Measurements from ENCODE around the gene MXRA8. TPM values are rescaled to one million over a fixed set of nuclear protein-coding genes. Genes with fewer than 3 reads are reported as not detected.

Gene MXRA8
- total RNA-seq, 1 donor from 2014 or later: not detected

DNA sequence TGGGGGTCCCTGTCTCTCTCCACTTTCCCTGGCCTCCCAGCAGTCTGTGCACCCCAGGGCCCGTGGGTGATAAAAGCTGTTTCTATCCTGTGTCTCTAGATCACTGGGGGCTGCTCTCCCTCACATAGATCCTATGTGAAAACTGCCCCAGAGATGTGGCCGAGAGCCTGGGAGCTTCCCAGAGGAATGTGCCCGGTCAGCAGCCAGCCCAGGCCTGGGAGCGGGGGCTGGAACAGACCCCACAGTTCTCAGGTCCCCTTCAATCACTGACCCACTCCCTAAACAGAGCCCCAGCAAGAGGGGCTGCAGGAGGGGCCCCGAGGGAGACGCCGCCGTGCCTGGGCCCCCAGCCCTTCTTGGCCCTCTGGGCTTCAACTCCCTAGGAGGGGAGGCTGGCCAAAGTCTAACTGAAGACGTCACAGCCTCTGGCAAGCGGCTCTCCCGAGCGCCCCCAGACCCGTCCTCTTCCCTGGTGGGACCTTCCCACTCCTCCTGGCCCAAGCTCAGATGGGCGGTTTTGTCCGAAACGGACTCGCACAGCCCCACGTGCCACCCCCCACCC, 403 bp downstream of the MXRA8 start:
- Mint-ChIP-seq H3K27ac (no peak overlapping the region), H3K4me3 (ENCODE audit: low read depth) (no peak overlapping the region), H3K36me3 (ENCODE audit: low read depth) (no peaks in the 10 kb centered on the region), H3K27me3 (ENCODE audit: low read depth) (peaks cover 22% of the 10 kb centered on the region), H3K9me3 (no peaks in the 10 kb centered on the region), H3K4me1 (ENCODE audit: low read depth) (peaks cover 6% of the 10 kb centered on the region)
- DNase-seq (ENCODE audit: low spot score): no peak
- intact Hi-C loops (cut with micrococcal nuclease): no loop called here

DNA sequence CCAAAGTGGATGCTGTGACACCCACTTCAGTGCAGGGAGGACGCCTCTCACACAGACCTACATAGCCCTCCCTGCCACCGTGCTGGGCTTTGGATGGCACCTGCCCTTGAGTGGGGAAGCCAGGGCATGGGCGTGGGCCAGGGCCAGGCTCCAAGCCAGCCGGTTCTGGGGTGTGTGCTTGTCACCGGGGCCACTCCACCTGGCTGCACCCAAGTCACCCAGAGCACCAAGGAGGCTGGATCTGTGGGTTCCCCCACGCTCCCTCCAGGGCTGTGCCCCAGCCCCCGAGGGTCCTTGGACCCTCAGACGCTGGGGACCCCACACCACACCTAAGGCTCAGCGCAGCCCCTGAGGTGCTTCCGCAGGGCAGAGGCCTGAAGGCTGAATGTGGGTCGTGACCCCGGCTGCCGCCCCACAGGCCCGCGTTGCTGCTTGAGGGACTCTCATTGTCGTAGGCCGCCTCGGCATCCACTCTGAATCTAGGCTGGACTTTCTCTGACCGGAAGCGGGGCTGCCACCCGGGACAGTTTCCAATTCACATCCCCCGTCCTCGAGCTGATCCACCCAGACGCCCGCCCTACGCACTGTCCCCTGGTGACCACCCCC, 1.5 kb downstream of the MXRA8 start:
- no peak overlapping the region for H3K4me3 Mint-ChIP-seq (ENCODE audit: low read depth)
- intact Hi-C loops (cut with micrococcal nuclease): no loop called here
- no peak for DNase-seq (ENCODE audit: low spot score)
- H3K9me3 Mint-ChIP-seq: no peaks in the 10 kb centered on the region
- H3K27ac Mint-ChIP-seq: no peak overlapping the region
- no peaks in the 10 kb centered on the region for H3K36me3 Mint-ChIP-seq (ENCODE audit: low read depth)
- H3K27me3 Mint-ChIP-seq (ENCODE audit: low read depth): peaks cover 29% of the 10 kb centered on the region
- H3K4me1 Mint-ChIP-seq (ENCODE audit: low read depth): peaks cover 6% of the 10 kb centered on the region

DNA sequence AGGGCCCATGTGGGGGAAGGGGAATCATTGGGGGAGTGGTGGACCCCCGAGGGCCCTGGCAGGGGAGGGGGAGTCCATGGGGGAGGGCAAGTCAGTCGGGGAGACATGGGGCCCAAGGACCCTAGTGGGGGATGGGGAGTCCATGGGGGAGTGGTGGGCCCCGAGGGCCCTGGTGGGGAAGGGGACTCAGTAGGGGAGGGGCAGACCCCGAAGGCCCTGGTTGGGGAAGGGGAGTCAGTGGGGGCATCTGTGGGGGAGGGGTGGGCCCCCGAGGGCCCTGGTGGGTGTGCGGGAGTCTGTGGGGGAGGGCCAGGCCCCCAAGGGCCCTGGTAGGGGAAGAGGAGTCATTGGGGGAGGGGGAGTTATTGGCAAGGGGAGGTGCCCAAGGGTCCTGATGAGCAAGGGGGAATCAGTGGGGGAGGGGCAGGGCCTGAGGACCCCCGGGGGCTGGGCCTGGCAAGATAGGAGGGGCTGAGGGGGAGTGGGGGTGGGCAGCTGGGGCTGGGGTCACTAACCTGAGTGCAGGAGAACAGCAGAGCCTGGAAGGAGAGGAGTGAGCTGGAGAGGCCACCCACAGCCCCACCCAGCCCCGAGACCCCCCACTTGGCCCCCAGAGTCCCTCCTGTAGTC, 2.1 kb downstream of the MXRA8 start:
- Mint-ChIP-seq H3K27ac (no peak overlapping the region), H3K27me3 (ENCODE audit: low read depth) (peaks cover 29% of the 10 kb centered on the region), H3K4me1 (ENCODE audit: low read depth) (peaks cover 6% of the 10 kb centered on the region), H3K9me3 (no peaks in the 10 kb centered on the region), H3K4me3 (ENCODE audit: low read depth) (no peak overlapping the region), H3K36me3 (ENCODE audit: low read depth) (no peaks in the 10 kb centered on the region)
- intact Hi-C loops (cut with micrococcal nuclease): no loop called here
- DNase-seq (ENCODE audit: low spot score): no peak

DNA sequence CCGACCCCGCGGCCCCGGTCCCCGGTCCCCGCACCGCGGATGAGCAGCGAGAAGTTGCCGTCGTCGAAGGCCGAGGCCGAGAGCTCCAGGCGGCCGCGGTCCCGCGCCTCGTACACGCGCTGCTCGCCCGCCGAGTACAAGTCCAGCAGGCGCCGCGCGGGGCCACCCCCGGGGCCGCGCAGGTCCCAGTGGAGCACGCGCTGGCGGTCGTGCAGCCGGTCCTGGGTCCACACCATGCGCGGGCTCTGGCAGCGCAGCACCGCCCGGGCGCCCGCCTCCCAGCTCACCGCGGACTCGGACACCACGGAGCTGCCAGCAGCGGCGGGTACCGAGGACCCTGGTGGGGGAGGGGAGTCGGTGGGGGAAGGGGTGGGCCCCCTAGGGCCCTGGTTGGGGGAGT, 2.9 kb downstream of the MXRA8 start:
- H3K4me1 Mint-ChIP-seq (ENCODE audit: low read depth): peaks cover 6% of the 10 kb centered on the region
- intact Hi-C loops (cut with micrococcal nuclease): no loop called here
- no peaks in the 10 kb centered on the region for H3K36me3 Mint-ChIP-seq (ENCODE audit: low read depth)
- no peak for DNase-seq (ENCODE audit: low spot score)
- no peaks in the 10 kb centered on the region for H3K9me3 Mint-ChIP-seq
- H3K27ac Mint-ChIP-seq: no peak overlapping the region
- H3K27me3 Mint-ChIP-seq (ENCODE audit: low read depth): peaks cover 25% of the 10 kb centered on the region
- H3K4me3 Mint-ChIP-seq (ENCODE audit: low read depth): no peak overlapping the region

DNA sequence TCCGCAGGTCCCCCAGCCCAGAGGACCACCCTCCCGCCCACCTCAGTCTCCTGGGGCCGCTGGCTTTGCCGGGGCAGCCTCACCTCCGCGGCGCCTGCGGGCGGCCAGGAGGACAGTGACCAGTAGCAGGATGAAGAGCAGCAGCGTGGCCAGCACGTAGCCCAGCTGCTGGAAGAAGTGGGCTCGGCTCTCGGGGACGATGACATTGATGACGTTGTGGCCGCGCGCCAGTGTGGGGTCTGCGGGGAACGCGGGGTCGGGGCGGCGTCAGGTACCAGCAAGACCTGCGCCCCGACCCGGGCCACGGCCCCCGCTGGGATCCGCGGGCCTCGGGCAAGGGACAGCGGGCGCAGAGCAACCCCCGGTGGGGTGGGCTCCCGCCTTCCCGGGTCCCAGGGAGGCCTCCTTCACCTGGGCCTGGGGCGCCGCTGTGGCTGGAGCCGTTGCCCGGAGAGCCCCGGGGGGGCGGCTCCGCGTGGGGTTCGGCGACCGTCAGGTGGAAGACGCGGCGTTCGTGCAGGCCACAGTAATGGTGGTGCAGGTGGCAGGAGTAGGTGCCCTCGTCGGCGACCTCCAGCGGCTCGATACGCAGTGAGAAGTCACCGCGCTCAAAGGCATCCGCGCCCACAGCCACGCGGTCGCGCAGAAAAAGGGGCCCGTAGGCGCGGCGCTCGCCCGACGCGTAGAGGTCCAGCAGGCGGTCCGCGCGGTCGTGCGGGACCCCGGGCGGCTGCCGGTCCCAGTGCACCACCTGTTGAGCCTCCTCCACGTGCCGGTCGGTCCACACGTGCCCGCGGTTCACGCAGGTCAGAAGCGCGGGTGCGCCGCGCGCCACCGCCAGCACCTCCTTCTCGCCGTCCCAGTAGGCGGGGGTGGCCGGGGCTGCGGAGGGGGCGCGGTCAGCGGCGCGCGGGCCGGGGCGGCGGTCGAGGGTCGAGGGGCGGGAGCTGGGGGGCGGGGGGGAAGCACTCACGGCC, 3.8 kb downstream of the MXRA8 start:
- no peaks in the 10 kb centered on the region for H3K9me3 Mint-ChIP-seq
- H3K4me1 Mint-ChIP-seq (ENCODE audit: low read depth): peaks cover 6% of the 10 kb centered on the region
- intact Hi-C loops (cut with micrococcal nuclease): no loop called here
- H3K4me3 Mint-ChIP-seq (ENCODE audit: low read depth): no peak overlapping the region
- H3K36me3 Mint-ChIP-seq (ENCODE audit: low read depth): no peaks in the 10 kb centered on the region
- no peak for DNase-seq (ENCODE audit: low spot score)
- no peak overlapping the region for H3K27ac Mint-ChIP-seq
- peaks cover 25% of the 10 kb centered on the region for H3K27me3 Mint-ChIP-seq (ENCODE audit: low read depth)

DNA sequence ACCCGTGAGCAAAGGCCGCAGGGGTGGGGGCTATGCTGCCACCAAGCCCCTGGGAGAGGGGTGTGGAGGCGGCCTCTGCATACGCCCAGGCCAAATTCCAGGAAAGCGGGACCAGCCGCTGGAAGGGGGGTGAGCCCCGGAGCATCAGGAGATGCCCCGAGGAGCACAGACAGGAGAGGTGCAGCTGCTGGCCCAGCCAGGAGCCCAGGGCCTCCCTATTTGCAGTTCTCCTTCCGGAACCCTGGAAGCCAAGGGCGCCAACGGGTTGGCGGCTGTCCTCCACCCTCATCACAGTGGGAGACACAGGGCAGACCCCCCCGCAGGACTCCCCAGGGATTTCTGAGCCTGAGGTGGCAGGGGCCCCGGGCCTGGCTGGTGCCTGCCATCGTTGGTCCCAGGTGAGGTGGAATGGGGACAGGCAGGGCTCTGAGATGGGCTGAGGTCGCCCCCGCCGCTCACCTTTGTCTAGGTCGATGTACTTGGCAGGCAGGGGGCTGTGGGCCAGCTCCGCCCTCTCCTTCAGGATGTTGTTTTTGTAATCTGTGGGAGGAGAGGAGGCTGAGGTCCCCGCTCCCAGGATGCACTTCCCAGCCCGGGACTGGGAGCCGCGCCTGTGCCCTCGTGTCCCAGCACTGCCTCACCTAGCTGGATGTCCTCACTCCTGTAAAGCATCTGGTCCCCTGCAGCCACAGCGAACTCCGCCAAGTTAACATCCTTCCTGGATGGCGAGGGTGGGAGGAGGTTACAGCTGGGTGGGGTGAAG, 4.8 kb downstream of the MXRA8 start:
- H3K36me3 Mint-ChIP-seq (ENCODE audit: low read depth): no peaks in the 10 kb centered on the region
- H3K27ac Mint-ChIP-seq: no peak overlapping the region
- H3K4me3 Mint-ChIP-seq (ENCODE audit: low read depth): peak overlapping the region; percentile 17
- no peaks in the 10 kb centered on the region for H3K4me1 Mint-ChIP-seq (ENCODE audit: low read depth)
- H3K27me3 Mint-ChIP-seq (ENCODE audit: low read depth): peaks cover 21% of the 10 kb centered on the region
- intact Hi-C loops (cut with micrococcal nuclease): no loop called here
- DNase-seq (ENCODE audit: low spot score): no peak
- H3K9me3 Mint-ChIP-seq: no peaks in the 10 kb centered on the region

DNA sequence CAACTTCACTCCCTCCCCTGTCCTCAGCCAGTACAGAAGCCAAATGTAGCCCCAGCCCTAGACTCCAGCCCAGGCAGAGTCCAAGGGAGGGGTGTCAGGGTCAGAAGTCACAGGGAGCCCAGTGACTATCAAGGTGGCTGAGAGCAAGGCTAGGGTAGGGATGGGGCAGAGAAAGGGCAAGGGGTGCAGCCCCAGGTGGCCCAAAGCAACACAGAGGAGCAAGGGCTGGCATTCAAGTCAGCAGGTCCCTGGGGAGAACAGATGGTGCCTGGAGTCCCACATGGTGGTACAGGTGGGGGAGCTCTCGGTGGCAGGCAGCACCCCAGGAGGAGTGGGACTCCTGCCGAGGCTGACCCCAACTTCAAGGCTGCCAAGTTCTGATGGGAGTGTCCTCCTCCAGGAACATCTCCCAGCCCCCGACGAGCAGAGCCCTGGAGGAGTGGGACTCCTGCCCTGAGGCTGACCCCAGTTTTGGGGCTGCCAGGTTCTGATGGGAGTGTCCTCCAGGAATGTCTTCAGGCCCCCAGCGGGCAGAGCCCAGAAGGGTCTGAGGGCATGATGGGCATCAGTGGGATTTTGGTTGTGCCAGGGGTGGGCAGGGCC, 5.5 kb downstream of the MXRA8 start:
- DNase-seq (ENCODE audit: low spot score): no peak
- intact Hi-C loops (cut with micrococcal nuclease): no loop called here
- no peaks in the 10 kb centered on the region for H3K36me3 Mint-ChIP-seq (ENCODE audit: low read depth)
- H3K9me3 Mint-ChIP-seq: no peaks in the 10 kb centered on the region
- H3K27ac Mint-ChIP-seq: peak overlapping the region; percentile 31
- peaks cover 21% of the 10 kb centered on the region for H3K27me3 Mint-ChIP-seq (ENCODE audit: low read depth)
- H3K4me3 Mint-ChIP-seq (ENCODE audit: low read depth): no peak overlapping the region
- no peaks in the 10 kb centered on the region for H3K4me1 Mint-ChIP-seq (ENCODE audit: low read depth)

DNA sequence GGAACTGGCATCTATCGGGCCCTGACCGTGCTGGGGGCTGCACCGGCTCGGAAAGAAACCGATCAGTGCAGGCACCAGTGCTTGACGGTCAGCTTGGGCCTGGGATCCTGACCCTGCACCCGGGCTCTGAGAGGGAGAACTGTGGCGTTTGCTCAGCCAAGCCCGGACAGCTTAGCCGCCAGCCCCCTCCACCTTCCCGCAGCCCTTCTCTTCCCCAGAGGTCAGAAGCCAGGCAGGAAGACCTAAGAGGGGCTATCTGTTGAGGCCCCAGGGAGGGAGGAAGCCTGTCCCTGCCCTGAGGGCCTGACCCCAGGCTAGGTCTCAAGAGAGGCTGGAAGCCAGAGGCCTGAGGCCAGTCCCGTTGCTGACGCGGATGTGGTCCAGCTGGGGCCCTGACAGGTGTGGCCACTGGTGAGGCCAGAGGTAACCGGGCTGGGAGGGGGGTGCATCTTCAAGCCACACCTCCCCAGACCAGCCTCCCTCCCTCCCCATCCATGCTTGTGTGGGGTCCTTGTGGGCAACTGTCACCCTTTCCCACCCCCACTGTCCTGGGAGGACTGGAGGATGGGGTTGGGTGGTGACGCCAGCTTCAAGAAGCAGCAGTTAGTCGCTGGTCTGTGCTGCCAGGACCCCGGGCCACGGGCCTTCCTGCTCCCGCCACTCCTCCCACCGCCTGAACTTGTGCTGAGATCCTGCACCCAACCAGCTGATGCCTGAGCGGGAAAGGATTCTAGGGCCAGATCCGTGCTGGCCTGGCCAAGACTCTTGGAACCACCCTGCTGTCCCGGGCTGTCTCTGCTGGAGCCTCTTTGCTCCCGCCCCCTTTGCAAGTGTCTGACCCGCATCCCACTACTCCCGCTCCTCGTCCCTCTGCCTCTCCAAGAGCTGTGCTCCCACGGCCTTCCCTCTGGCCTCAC, 6.6 kb downstream of the MXRA8 start:
- no peaks in the 10 kb centered on the region for H3K36me3 Mint-ChIP-seq (ENCODE audit: low read depth)
- H3K27me3 Mint-ChIP-seq (ENCODE audit: low read depth): peaks cover 16% of the 10 kb centered on the region
- peak overlapping the region; percentile 34 for H3K27ac Mint-ChIP-seq
- intact Hi-C loops (cut with micrococcal nuclease): no loop called here
- H3K9me3 Mint-ChIP-seq: no peaks in the 10 kb centered on the region
- DNase-seq (ENCODE audit: low spot score): no peak
- H3K4me3 Mint-ChIP-seq (ENCODE audit: low read depth): peak overlapping the region; percentile 67
- H3K4me1 Mint-ChIP-seq (ENCODE audit: low read depth): peaks cover 4% of the 10 kb centered on the region

DNA sequence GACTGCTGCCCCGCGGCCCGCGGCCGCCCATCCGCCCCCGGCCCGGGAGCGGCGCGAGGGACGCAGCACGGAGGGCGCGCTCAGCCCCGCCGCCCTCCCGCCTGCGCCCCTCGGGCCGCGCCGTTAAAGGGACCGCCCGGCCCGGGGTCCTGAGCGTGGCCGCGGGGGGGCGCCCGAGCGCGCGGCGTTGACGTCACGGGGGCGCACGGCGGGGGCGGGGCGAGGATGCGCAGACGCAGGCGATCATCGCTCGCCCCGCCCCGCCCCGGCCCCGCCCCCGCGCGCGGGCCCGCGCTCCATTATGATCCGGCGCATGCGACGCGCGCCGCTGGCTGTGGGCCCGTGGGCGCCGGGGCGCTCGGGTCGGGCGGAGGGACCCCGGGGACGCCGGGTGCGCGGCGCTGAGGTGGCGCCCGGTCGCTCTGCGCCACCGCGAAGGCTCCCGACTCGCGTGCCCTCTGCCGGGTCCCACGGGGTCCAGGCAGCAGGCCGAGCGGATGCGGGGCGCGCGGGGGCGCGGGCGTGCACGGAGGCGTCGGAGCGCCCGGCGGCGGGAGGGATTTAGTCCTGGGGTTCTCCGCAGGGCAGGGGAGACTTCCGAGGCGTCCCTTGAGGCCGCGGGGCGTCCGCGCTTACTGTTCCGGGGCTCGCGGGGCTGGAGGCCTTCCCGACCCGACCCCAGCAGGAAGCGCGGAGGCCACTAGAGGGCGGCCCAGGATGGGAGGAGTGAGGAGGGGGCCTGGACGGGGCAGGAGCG, 8.9 kb downstream of the MXRA8 start, which contains the start of gene DVL1:
TSS of gene DVL1 (minus strand) at position 163 of the 757 bp plus-strand sequence. CDS start 353 bp downstream, outside the sequence.
- Mint-ChIP-seq H3K4me3 (ENCODE audit: low read depth) (peak within 1 kb of the TSS; percentile 77), H3K4me1 (ENCODE audit: low read depth) (peaks cover 5% of the 10 kb centered on the region), H3K27ac (peak within 1 kb of the TSS; percentile 28), H3K36me3 (ENCODE audit: low read depth) (no peaks in the 10 kb centered on the region), H3K9me3 (no peaks in the 10 kb centered on the region), H3K27me3 (ENCODE audit: low read depth) (peaks cover 16% of the 10 kb centered on the region)
- peak; percentile 62 for DNase-seq (ENCODE audit: low spot score)
- intact Hi-C loops (cut with micrococcal nuclease): loop anchor here (2.0 kb wide), 2 partner anchors 25 to 41 kb away; partner anchors contain the start of genes AURKAIP1 and PUSL1

DNA sequence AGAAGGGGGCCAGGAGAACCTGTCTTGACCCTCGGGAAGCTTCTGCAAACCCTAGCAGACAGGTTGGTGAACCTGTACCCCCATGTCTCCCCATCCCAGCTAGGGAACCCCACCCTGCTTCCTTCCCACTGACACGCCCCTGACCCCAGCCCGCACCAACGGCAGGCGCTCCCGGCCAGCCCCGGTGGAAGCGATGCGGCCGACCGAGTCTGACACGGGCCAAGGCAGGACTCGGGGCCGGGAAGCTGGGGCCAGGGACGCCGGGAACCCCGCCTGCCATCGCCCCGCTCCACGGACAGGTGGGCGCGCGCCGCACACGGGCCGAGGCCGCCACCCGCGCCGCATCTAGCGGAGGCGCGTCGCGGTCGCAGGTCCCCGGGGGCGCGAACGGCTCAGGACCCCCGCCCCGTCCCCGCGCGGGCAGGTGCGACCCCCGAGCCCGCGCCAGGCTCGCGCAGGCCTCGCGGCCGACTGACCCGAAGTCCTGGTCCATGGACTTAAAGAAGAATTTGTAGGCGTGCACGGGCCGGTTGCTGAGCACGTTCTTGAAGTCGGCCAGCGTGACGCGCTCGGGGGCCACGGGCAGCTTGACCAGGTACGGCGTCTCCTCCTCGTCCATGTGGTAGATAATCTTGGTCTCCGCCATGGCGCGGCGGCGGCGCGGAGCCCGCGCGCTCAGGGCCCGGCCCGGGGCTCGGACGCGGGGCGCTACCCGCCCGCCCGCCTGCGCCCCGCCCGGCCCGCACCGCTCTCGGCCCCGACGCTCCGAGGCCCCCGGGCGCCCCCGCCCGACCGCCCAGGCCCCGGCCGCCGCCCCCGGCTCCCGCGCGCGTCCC, 9.7 kb downstream of the MXRA8 start:
- peaks cover 14% of the 10 kb centered on the region for H3K27me3 Mint-ChIP-seq (ENCODE audit: low read depth)
- H3K4me3 Mint-ChIP-seq (ENCODE audit: low read depth): peak overlapping the region; percentile 77
- DNase-seq (ENCODE audit: low spot score): no peak
- intact Hi-C loops (cut with micrococcal nuclease): loop anchor here (2.0 kb wide), 2 partner anchors 26 to 40 kb away; partner anchors contain the start of genes AURKAIP1 and PUSL1
- peaks cover 5% of the 10 kb centered on the region for H3K4me1 Mint-ChIP-seq (ENCODE audit: low read depth)
- no peaks in the 10 kb centered on the region for H3K36me3 Mint-ChIP-seq (ENCODE audit: low read depth)
- peak overlapping the region; percentile 28 for H3K27ac Mint-ChIP-seq
- H3K9me3 Mint-ChIP-seq: no peaks in the 10 kb centered on the region

Data from activated T-helper 2 cell treated with anti-CD3 and anti-CD28 coated beads, Interferon-gamma antibody, Interleukin-2, Interleukin-4, amounts not matched to agents 10 μg/mL and 5 μg/mL and 100 μg/mL, durations not matched to agents 14 hours and 24 hours and 36 hours (primary cell).